HG02642 (cell line): Measurements from ENCODE around the gene MUTYH.

Experiments
- ATAC-seq: cut with Tn5 transposase; IDR thresholded peaks from one replicate; pipeline ENCODE4 v1.9.1; 2021; ENCODE audit warnings: mild to moderate bottlenecking; ENCODE audit not compliant: unreplicated experiment, poor library complexity

MUTYH gene

DNA sequence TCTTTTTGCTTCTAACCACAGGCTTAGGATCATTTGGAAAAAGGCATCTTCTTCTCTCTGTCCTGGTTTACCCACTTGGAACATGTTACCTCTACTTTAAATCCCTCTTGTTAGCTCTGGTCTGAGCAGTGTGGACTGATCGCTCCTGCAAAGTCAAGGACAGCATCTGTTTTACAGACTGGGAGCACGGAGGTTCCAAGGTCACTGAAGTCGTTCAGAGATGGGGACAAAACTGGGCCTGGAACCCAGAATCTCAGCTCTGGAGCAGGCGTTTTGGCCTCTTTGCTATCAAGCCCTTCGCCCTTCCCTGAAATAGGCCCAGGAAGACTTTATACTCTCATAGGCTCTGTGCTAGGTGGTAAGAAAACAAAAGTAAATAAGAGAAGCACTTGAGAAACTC is 11.3 kb upstream of the MUTYH start:
- no peak for ATAC-seq

DNA sequence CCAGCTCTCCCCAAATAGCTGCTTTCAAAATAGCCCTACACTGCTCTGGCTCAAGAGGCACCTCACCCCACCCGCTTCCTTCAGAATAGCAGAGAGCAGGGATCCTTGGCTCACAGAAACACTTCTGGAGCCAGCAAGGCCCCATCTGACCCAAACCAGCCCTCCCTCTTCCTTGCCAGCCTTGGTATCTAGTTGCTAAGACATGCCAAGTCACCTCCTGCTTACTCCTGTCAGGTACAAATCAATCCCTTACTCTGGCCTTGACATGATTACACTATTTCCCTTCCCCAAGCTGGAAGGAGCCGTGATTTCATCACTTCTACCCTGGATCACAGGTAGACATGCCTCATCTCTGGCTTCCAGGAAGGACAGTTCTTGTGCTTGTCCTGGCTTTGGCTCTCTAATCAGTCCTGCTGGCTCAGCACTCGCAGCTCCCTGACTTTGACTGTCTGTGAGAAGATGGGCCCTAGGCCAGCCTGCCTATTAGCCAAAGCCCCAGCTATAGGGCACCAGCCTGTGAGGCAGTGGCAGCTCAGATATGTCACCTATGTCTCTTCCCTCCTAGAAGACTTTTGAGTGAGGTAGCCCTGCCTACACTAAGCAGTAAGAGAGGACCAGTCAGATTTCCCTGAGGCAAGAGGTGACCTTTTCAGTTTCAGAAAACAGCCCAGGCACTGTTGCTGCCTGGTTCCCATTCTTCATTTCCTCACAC is 8.9 kb upstream of the MUTYH start:
- no peak for ATAC-seq

DNA sequence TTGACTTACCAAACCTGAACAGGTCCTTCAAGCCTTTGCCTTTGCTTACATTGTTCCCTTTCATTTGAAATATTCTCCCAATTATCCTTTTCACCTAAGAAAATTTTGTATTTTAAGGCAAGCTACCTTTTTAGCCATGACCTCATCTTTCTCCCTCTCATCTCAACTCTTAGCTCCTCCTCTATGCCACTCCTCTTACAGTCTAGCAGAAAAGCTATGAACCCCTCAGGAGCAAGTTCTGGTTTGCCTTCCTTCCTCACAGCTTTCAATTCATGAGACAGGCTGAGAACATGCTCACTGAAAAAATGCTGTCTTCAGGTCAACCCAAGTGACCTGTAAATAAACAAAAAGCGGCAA is 8.3 kb upstream of the MUTYH start:
- ATAC-seq, result no peak

DNA sequence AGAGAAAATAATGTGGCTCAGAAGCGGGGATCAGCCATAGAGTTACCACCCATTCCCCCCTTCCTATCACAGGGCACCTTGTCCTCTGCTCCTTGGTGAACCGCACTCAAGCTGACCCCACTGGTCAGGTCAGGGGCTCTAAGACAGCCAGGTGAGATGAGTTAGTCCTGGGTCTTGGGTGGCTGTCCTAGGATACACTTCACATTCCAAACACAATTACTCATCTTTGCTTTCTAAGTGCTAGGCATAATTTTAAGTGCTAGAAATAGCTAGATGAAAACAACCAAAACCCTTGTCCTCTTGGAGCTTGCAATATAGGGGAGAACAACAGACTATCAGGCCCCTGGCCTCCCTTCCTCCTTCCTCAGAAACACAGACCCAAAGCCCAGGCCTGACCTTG is 7.8 kb upstream of the MUTYH start:
- no peak for ATAC-seq

DNA sequence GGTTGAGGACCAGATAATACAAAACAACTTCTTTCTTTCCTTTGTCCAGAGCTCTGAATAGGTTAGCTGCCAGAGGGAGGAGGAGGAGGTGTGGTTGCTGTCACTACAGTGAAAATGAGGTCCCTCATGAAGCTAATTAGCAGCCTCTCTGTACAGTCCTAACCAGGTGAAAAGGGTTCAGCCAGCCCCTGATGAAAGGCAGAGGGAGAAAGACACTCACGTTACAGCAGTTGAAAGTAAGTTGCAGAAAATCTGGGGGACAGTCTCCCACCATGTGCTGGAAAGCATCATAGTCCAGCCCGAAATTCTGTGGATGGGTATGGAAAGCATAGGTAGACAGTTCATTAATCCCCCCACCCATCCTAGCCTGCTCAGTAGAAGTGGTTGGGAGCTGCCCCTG is 6.2 kb upstream of the MUTYH start:
- no peak for ATAC-seq

DNA sequence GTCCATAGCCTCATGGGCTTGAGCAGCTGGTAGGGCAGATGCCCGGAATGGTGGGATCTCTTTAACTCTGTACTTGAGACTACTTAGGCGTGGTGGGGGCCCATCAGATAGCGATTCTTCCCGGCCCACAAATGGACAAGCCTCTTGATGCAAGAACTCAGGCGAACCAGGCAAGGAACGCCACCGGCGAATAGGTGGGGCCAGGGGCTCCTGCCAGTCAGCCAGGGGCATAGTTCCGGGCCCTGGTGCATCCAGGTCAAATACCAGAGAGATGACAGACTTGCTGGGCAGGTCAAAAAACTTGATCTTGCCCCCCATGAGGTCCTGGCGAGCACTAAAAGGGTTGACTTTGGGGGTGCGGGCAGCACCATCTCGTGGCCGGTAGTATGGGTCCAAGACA is 4.8 kb upstream of the MUTYH start:
- ATAC-seq, result no peak

DNA sequence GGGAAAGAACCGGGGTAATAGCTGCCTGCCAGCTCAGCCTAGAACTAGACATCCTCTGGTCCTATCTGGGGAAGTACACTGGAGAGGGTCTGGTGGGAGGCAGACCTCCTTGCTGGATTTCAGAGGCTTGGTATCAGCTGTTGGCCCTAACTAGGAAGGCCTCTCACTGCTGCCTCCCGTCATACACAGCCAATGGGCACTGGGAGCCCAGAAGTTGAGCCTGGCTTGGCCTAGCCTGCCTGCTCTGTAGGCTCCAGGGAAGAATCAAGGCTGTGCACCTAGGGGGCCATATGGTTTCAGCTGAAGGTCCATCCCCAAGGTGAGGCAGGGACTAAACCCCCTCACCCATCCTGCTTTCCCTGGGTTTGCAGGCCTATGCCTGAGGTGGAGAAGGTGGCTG is 4.3 kb upstream of the MUTYH start:
- no peak for ATAC-seq

DNA sequence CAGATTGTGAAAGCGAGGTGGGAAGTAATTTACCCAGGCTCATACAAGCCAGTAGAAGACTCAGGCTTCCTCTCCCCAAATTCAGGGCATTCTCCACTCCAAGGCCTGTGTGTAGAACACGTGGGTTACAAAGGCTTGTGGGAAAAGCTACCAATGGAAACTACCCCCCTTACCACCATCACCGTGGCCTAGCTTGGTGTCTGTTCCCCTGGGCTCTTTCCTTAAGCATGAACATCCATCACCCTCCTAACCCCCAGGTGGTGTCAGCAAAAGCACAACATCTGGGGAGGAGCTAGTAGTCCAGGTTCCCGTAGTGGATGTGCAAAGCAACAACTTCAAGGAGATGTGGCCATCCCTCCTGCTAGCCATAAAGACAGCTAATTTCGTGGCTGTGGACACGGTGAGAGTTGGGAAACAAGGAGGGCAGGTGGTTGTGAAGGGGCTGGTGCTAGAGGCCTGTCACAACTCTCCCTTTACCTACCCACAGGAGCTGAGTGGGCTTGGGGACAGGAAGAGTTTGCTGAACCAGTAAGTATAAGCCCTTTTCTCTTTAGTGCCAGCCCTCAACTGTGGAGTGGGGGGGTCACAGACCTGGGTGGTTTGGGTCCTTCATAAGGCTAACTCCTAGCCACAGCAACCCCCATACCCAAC is 701 bp upstream of the MUTYH start:
- no peak for ATAC-seq

DNA sequence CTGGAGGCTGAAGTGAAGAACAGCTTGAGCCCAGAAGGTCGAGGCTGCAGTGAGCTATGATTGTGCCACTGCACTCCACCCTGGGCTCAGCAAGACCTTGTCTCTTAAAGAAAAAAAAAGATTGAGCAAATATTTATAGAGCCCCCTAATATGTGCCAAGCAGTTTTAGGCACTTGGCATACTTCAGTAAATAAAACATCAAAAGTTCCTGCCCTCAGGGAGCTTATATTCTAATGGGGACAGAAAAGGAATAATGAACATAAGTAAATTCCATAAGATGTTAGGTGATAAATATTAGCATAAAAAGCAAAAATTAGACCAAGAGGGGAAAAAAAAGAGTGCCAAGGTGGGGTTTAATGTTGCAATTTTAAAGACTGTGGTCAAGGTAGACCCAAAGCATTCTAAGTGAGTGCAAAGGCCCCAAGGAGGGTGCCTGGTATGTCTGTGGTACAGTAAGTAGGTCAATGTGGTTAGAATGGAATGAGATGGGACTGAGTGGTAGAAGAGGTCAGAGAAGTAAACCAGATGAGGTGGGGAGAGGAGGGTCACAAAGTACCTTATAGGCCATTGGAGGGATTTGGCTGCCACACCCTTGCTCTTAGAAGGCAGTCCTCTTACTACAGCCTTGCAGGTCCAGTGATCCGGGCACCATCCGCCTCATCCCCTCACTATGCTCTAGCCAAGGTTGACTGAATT is 2.5 kb downstream of the MUTYH start:
- no peak for ATAC-seq

DNA sequence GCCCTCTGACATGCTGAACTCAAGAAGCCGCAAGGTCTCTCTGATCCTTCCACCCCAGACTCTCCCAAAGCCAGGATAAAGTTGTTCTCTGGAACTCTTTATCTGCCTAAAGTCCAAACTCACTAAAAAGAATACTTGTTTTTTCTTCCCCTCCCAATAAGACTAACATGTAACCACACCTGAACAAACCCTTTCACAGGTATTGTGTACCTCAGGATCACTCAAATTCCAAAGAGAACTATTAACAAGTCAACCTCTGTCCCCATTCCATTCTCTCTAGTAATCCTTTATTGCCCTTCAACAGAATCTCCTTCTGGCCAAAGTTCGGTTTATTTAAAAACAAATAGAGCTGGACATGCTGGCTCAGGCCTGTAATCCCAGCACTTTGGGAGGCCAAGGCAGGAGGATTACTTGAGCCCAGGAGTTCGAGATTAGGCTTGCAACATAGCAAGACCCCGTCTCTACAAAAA is 4.3 kb downstream of the MUTYH start:
- no peak for ATAC-seq

DNA sequence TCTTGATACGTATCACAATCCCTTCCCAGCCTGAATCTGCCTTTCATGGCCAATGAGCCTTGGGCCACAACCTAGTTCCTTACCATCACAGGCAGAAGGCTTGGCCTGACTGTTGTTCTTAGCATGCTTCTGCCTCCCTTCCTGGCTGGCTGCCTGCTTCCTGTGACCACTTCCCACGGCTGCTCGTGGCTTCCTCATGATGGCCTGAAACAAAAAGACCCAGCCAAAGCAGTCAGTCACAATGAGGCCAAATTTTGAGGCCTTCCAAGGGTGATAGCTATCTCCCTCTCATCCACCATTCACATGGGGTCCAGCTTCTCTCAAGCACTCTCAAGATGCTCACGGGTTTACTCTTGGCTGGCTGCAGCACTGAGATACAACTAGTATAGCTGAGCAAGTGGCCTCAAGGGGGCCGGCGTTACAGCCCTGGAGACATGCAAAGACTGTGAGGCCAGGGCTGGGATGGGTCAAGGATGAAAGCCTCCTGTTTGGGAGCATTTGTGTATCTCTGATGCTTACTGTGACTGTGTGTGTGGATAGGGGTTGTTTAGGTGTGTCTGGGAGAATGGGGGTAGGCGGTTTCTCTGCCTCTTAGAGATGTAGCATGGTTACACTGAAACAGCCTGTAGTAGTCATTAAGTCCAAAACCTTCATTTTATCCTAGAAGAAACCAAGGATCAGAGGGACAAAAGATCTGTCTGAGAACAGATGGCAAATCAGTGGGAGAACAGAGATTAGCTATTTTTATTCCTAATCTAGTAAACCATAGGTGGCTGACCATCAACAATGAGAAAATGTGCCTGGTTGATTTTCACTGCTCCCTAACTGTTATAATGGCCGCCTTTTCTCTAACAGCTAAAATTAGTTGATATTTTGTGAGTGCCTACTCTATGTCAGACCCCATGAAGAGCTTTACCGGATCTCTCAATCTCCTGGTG is 5.7 kb downstream of the MUTYH start:
- ATAC-seq, result no peak

DNA sequence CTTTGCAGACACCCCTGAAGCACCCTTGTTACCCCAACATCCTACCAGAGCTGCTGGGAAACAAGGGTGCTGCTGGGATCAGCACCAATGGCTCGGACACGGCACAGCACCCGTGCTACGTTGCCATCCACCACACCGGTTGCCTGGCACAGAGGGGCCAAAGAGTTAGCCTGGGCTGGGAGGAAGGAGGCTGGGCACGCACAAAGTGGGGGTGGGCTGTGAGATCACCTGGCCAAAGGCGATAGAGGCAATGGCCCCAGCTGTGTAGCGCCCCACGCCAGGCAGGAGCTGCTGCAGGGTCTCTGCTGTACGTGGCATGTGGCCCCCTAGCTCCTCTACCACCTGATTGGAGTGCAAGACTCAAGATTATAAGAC is 7.9 kb downstream of the MUTYH start:
- no peak for ATAC-seq

DNA sequence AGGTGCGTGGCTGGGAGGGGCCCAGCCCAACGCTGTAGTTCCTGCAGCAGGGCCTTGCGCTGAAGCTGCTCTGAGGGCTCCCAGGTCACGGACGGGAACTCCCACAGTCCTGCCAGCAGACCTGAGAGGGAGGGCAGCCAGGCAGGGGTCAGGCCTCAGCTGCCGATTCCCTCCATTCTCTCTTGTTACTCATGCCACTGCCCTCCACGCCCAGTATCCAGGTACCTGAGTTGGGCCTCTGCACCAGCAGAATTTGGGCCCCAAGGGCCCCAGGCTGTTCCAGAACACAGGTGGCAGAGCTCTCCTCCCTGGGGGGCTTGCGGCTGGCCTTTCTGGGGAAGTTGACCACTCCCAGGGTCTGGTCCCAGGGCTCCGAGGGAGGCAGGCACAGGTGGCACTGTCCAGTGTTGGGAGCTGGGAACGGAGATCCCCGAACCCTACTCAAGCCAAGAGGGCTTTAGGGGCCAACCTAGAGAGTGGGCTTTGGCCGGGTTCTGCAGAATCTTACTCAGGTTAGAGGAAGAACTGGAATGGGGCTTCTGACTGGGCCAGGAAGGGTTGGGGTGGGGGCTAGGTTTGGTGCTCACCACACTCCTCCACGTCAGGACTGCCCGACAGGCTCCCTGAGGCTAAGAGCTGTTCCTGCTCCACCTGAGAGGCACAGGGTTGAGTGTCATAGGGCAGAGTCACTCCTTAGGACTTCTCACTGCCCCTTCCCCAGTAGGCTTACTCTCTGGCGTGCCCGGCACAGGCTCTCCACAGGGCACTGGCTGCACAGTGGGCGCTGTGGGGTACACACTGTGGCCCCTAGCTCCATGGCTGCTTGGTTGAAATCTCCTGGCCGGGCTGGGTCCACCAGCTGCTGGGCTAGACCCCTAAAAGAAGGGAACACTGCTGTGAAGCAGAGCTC is 8.5 kb downstream of the MUTYH start:
- ATAC-seq, result no peak

DNA sequence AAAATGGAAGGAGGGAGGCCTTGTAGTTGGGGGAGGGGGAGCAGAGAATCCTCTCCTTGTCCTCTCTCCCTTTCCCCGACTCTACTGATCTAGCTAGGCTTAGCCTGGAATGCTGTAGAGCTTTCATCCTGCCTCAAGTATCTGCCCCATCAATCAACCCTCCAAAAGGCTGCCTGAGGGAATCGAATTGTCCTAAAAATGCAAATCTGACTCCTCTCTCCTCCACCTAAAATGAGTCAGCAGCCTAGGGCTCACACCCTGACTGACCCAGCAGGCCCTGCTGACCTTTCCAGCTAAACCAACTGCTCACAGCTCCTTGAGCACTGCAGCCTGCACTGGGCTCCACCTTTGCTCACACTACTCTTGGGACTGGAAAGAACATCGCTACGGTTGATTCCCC is 10.8 kb downstream of the MUTYH start:
- ATAC-seq, result no peak

DNA sequence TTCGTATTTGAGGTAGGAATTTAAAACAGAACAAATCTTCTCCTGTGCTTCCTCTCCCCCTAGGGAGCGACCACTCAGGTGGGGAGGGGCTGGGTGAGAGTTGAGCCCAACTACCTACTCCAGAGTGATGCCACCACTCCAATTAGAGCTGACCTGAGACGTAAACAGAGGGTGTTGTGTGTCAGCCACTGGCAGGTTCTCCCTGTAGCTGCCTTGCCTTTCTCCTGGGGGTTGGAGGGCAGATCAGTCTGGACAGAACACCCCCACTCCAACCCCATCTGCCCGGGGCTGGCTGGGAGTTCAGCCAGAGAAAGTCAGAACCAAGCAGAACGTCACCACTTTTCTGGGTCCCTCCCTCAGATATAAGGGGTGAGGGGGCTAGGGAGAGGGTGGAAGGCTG is 11.6 kb downstream of the MUTYH start:
- no peak for ATAC-seq

DNA sequence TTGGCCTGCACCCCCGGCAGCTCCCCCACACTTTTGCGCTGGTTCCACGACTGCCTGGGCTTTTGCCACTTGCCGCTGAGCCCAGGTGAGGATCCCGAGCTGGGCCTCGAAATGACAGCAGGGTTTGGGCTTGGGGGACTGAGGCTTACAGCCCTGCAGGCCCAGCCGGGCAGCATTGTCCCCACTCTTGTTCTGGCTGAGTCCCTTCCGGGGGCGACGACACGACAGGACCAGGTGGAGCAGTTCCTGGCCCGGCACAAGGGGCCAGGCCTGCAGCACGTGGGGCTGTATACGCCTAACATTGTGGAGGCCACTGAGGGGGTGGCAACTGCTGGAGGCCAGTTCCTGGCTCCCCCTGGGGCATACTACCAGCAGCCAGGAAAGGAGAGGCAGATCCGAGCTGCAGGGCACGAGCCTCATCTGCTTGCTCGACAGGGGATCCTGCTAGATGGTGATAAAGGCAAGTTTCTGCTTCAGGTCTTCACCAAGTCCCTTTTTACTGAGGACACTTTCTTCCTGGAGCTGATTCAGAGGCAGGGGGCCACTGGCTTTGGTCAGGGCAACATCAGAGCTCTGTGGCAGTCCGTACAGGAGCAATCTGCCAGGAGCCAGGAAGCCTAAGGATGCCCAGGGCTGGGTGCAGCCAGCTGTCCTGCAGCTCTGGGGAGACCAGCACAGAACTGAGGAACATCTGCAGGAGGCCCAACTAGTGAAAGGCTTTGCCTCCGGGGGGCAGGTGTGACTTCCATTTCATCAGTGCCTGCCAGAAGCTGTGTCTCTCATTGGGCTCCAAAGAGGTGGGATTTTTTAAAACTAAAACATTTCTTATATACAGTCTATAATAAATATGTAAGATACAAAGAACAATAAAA is 12.4 kb downstream of the MUTYH start:
- ATAC-seq, result no peak

DNA sequence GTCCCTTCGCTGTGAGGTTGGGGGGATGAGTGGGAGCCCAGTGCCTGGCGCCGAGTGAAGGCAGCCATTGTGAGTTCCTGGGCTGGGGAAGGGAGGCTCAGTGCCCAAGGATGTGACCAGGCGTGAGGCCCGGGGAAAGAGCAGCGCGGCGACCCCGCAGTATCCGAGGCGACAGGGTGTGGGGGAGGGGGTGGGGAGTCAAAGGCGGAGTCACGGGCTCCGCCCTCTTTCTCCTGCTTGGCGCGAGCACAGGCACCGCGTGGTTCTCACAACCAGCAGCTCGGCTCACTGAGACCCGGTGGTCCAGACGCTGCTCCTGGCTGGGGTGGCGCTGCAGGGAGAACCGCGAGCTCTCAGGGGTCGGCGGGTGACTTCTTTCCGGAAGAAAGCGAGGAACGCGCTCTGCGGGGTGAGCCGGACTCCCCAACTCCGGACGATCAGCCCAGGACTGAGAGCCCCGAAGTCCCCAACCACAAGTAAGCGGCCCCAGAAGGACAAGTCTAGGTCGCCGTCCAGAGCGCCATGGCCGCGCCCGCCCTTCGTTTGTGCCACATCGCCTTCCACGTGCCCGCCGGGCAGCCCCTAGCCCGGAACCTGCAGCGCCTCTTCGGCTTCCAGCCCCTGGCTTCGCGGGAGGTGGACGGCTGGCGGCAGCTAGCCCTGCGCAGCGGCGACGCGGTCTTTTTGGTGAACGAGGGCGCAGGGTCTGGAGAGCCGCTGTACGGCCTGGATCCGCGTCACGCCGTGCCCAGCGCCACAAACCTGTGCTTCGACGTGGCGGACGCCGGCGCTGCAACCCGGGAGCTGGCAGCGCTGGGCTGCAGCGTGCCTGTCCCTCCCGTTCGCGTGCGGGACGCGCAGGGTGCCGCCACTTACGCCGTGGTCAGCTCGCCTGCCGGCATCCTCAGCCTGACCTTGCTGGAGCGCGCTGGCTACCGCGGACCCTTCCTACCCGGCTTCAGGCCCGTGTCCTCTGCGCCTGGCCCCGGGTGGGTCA is 13.3 kb downstream of the MUTYH start, which contains the start of gene HPDL:
TSS of gene HPDL (plus strand) at position 269 of the 997 bp plus-strand sequence. CDS start at position 523, 254 bp downstream.
- ATAC-seq, result no peak
